NCI-H128 (cell line): ENCODE results near the gene GFRA4.

Source experiments
- DNase-seq: peaks from one replicate; lab custom pipeline; 2025; ENCODE audit not compliant: unreplicated experiment; lab: John Stamatoyannopoulos, UW

Gene GFRA4

GRCh38 chr20:3696200-3696599, 33.0 kb upstream of the GFRA4 start:
- no peak for DNase-seq

GRCh38 chr20:3694864-3695263, 31.7 kb upstream of the GFRA4 start:
- no peak for DNase-seq

GRCh38 chr20:3693376-3693775, 30.2 kb upstream of the GFRA4 start:
- DNase-seq, result no peak

GRCh38 chr20:3692706-3693294, 29.6 kb upstream of the GFRA4 start:
- DNase-seq, result no peak

- DNase-seq, result no peak
Measured at GRCh38 chr20:3691897-3692296, 28.7 kb upstream of the GFRA4 start.

GRCh38 chr20:3691306-3691705, 28.1 kb upstream of the GFRA4 start:
- no peak for DNase-seq

GRCh38 chr20:3690413-3690812, 27.2 kb upstream of the GFRA4 start:
- DNase-seq, result no peak

GRCh38 chr20:3689978-3690377, 26.8 kb upstream of the GFRA4 start:
- DNase-seq, result no peak

GRCh38 chr20:3687655-3688054, 24.5 kb upstream of the GFRA4 start:
- DNase-seq, result no peak

GRCh38 chr20:3686867-3687321, 23.7 kb upstream of the GFRA4 start:
- DNase-seq, result no peak

GRCh38 chr20:3686421-3686820, 23.2 kb upstream of the GFRA4 start:
- no peak for DNase-seq

- DNase-seq, result no peak
Measured at GRCh38 chr20:3685341-3685740, 22.1 kb upstream of the GFRA4 start.

- DNase-seq, result no peak
Measured at GRCh38 chr20:3681931-3682781, 19.0 kb upstream of the GFRA4 start, which contains the start of gene ADAM33. ADAM33 (minus strand) TSS chr20:3682010; CDS start chr20:3682004, 6 bp downstream.

GRCh38 chr20:3681352-3681930, 18.2 kb upstream of the GFRA4 start:
- DNase-seq, result no peak

GRCh38 chr20:3680701-3681351, 17.6 kb upstream of the GFRA4 start:
- no peak for DNase-seq

- DNase-seq, result no peak
Measured at GRCh38 chr20:3679749-3680700, 16.8 kb upstream of the GFRA4 start.

GRCh38 chr20:3678856-3679720, 15.9 kb upstream of the GFRA4 start:
- DNase-seq, result no peak

- DNase-seq, result no peak
Measured at GRCh38 chr20:3678198-3678597, 15.0 kb upstream of the GFRA4 start.

GRCh38 chr20:3677733-3678132, 14.5 kb upstream of the GFRA4 start:
- no peak for DNase-seq
